ENCODE results near the gene TMEM151B. TPM values are rescaled to one million over a fixed set of nuclear protein-coding genes. Genes with fewer than 3 reads are reported as not detected.

The TMEM151B gene
- total and polyA plus RNA-seq, 2 donors, result 0.09 to 0.50 TPM

GRCh38 chr6:44272529-44272928 lies 2.3 kb downstream of the TMEM151B start:
- DNase-seq (ENCODE audit: low read depth in 6 of 9, low spot score in 9 of 9), result no peak
- H3K27ac ChIP-seq (ENCODE audit: low read depth in 1 of 2, low read length in 1 of 2), result no peak overlapping the region
- peaks cover 75 to 94% of the 10 kb centered on the region in 2 donors for H3K27me3 ChIP-seq (ENCODE audit: control insufficient read depth in 2 of 2, insufficient read depth in 1 of 2, low read length in 1 of 2)
- peaks cover 2 to 11% of the 10 kb centered on the region in 2 donors for H3K9me3 ChIP-seq (ENCODE audit: control insufficient read depth in 2 of 2, insufficient read depth in 1 of 2, low read length in 1 of 2)
- H3K36me3 ChIP-seq (ENCODE audit: control insufficient read depth in 2 of 2, insufficient read depth in 2 of 2, low read length in 1 of 2), result no peaks in the 10 kb centered on the region
- 94% methylated on average over 3 of the region's 3 CpGs for WGBS
- H3K4me3 ChIP-seq (ENCODE audit: low read length in 2 of 2), result no peak overlapping the region
- peaks cover 5 to 17% of the 10 kb centered on the region in 2 donors for H3K4me1 ChIP-seq (ENCODE audit: control insufficient read depth in 2 of 2, insufficient read depth in 2 of 2, low read length in 2 of 2)

DNA sequence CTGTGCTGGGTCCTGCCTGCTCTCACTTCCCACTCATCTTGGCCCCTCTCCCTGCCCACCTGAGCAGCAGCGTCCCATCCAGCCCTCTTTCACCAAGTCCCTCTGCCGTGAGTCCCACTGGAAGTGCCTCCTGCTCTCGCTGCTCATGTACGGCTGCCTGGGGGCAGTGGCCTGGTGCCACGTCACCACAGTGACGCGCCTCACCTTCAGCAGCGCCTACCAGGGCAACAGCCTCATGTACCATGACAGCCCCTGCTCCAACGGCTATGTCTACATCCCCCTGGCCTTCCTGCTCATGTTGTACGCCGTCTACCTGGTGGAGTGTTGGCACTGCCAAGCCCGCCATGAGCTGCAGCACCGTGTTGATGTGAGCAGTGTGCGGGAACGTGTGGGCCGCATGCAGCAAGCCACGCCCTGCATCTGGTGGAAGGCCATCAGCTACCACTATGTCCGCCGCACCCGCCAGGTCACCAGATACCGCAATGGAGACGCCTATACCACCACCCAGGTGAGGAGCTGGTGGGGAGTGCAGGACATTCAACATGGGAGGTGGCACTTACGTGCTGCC lies 2.8 kb downstream of the TMEM151B start:
- no peak for DNase-seq (ENCODE audit: low read depth in 6 of 9, low spot score in 9 of 9)
- 93% methylated on average over 23 of the region's 23 CpGs for WGBS

GRCh38 chr6:44273617-44274016 lies 3.4 kb downstream of the TMEM151B start:
- H3K27ac ChIP-seq (ENCODE audit: low read depth in 1 of 2, low read length in 1 of 2), result no peak overlapping the region
- peaks cover 5 to 8% of the 10 kb centered on the region in 2 donors for H3K4me1 ChIP-seq (ENCODE audit: control insufficient read depth in 2 of 2, insufficient read depth in 2 of 2, low read length in 2 of 2)
- H3K9me3 ChIP-seq (ENCODE audit: control insufficient read depth in 2 of 2, insufficient read depth in 1 of 2, low read length in 1 of 2), result peaks cover 2 to 11% of the 10 kb centered on the region in 2 donors
- H3K4me3 ChIP-seq (ENCODE audit: low read length in 2 of 2), result no peak overlapping the region
- H3K27me3 ChIP-seq (ENCODE audit: control insufficient read depth in 2 of 2, insufficient read depth in 1 of 2, low read length in 1 of 2), result peaks cover 70 to 98% of the 10 kb centered on the region in 2 donors
- DNase-seq (ENCODE audit: low read depth in 6 of 9, low spot score in 9 of 9), result no peak
- H3K36me3 ChIP-seq (ENCODE audit: control insufficient read depth in 2 of 2, insufficient read depth in 2 of 2, low read length in 1 of 2), result no peaks in the 10 kb centered on the region
- 89% methylated on average over 1 of the region's 1 CpG for WGBS

More for the DNA sequence above, 2.8 kb downstream of the TMEM151B start:
- Histone ChIP-seq H3K4me1 (ENCODE audit: control insufficient read depth in 2 of 2, insufficient read depth in 2 of 2, low read length in 2 of 2) (peaks cover 5 to 13% of the 10 kb centered on the region in 2 donors), H3K27ac (ENCODE audit: low read depth in 1 of 2, low read length in 1 of 2) (no peak overlapping the region), H3K36me3 (ENCODE audit: control insufficient read depth in 2 of 2, insufficient read depth in 2 of 2, low read length in 1 of 2) (no peaks in the 10 kb centered on the region), H3K4me3 (ENCODE audit: low read length in 2 of 2) (no peak overlapping the region), H3K9me3 (ENCODE audit: control insufficient read depth in 2 of 2, insufficient read depth in 1 of 2, low read length in 1 of 2) (peaks cover 2 to 11% of the 10 kb centered on the region in 2 donors), H3K27me3 (ENCODE audit: control insufficient read depth in 2 of 2, insufficient read depth in 1 of 2, low read length in 1 of 2) (peaks cover 75 to 98% of the 10 kb centered on the region in 2 donors)

- DNase-seq (ENCODE audit: low read depth in 6 of 9, low spot score in 9 of 9), result no peak
- WGBS, result 86% methylated on average over 59 of the region's 59 CpGs
- H3K27ac ChIP-seq (ENCODE audit: low read depth in 1 of 2, low read length in 1 of 2), result no peak overlapping the region
- peaks cover 53 to 98% of the 10 kb centered on the region in 2 donors for H3K27me3 ChIP-seq (ENCODE audit: control insufficient read depth in 2 of 2, insufficient read depth in 1 of 2, low read length in 1 of 2)
- H3K4me3 ChIP-seq (ENCODE audit: low read length in 2 of 2), result no peak overlapping the region
- H3K4me1 ChIP-seq (ENCODE audit: control insufficient read depth in 2 of 2, insufficient read depth in 2 of 2, low read length in 2 of 2), result peaks cover 5 to 8% of the 10 kb centered on the region in 2 donors
- peaks cover 2 to 11% of the 10 kb centered on the region in 2 donors for H3K9me3 ChIP-seq (ENCODE audit: control insufficient read depth in 2 of 2, insufficient read depth in 1 of 2, low read length in 1 of 2)
- H3K36me3 ChIP-seq (ENCODE audit: control insufficient read depth in 2 of 2, insufficient read depth in 2 of 2, low read length in 1 of 2), result no peaks in the 10 kb centered on the region
These were observed 5.1 kb downstream of the TMEM151B start for GRCh38 chr6:44275271-44275748.

DNA sequence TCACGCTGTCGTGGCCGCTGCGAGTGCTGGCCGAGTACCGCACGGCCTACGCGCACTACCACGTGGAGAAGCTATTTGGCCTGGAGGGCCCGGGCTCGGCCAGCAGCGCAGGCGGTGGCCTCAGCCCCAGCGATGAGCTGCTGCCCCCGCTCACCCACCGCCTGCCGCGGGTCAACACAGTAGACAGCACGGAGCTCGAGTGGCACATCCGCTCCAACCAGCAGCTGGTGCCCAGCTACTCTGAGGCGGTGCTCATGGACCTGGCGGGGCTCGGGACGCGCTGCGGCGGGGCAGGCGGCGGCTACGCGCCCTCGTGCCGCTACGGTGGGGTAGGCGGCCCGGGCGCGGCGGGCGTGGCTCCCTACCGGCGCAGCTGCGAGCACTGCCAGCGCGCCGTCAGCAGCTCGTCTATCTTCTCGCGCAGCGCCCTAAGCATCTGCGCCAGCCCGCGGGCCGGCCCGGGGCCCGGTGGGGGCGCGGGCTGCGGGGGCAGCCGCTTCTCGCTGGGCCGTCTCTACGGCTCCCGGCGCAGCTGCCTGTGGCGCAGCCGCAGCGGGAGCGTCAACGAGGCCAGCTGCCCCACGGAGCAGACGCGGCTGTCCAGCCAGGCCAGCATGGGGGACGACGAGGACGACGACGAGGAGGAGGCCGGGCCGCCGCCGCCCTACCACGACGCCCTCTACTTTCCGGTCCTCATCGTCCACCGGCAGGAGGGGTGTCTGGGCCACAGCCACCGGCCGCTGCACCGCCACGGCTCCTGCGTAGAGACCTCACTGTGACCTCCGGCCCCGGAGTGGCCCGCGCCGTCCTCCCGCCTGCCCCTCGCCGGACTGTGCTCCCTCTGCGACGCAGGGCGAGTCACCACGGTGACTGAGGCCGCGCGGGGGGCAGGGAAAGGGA lies 5.7 kb downstream of the TMEM151B start:
- WGBS, result 17% methylated on average over 109 of the region's 109 CpGs
- Histone ChIP-seq H3K4me1 (ENCODE audit: control insufficient read depth in 2 of 2, insufficient read depth in 2 of 2, low read length in 2 of 2) (peaks cover 5 to 8% of the 10 kb centered on the region in 2 donors), H3K27me3 (ENCODE audit: control insufficient read depth in 2 of 2, insufficient read depth in 1 of 2, low read length in 1 of 2) (peaks cover 46 to 99% of the 10 kb centered on the region in 2 donors), H3K36me3 (ENCODE audit: control insufficient read depth in 2 of 2, insufficient read depth in 2 of 2, low read length in 1 of 2) (no peaks in the 10 kb centered on the region), H3K9me3 (ENCODE audit: control insufficient read depth in 2 of 2, insufficient read depth in 1 of 2, low read length in 1 of 2) (peaks cover 2 to 11% of the 10 kb centered on the region in 2 donors), H3K4me3 (ENCODE audit: low read length in 2 of 2) (peak overlapping the region in 1 of 2 donors; percentile 13), H3K27ac (ENCODE audit: low read depth in 1 of 2, low read length in 1 of 2) (no peak overlapping the region)
- peak in 1 of 9 donors; percentile 42 for DNase-seq (ENCODE audit: low read depth in 6 of 9, low spot score in 9 of 9)

DNA sequence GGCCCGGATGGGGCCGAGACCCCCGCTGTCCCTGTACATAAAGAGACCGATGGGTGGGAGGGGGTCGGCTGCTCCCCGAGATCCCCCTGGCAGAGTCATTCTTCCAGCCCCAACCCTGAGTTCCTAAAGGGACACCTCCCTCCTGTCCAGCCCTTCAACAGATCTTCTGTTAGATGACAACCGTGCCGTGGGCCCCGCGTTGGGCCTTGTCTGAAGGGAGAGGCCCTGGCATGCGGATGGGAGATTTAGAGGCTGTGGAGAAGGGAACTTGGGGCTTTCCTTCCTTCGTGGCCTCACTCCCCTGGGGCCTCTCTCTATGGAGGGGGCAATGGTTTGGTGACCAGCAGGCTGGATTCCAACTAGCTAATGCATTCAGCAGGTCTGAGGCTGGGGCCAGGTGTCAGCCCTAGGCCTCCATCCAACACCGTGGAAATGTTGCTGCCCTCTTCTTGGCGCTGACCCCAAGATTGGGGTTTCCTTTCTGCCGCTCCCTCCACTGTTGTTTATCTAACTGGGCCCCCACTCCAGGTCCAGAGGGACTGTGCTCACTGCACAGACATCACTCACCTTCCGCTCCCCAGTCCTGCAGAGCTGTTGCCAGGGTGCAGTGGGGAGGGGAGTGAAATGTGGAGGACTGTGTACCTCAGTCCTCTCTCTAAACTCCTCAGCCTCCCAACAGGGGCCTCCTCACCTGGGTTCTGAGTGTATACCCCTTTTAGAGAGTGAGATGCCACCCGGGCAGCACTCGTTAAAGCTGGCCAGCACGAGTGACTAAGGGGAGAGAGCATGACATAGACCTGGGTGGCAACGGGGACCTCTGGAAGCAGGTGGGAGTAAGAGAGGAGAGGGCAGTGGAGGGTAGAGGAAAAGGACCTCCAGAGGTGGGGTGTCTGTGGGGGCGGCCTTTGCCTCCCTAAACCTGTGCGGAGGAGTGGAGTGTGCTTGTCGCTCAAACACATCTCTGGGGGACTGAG lies 6.7 kb downstream of the TMEM151B start:
- no peak for DNase-seq (ENCODE audit: low read depth in 6 of 9, low spot score in 9 of 9)
- no peak overlapping the region for H3K4me3 ChIP-seq (ENCODE audit: low read length in 2 of 2)
- H3K9me3 ChIP-seq (ENCODE audit: control insufficient read depth in 2 of 2, insufficient read depth in 1 of 2, low read length in 1 of 2), result peaks cover 2 to 7% of the 10 kb centered on the region in 2 donors
- H3K27ac ChIP-seq (ENCODE audit: low read depth in 1 of 2, low read length in 1 of 2), result no peak overlapping the region
- H3K4me1 ChIP-seq (ENCODE audit: control insufficient read depth in 2 of 2, insufficient read depth in 2 of 2, low read length in 2 of 2), result peaks cover 4 to 5% of the 10 kb centered on the region in 2 donors
- no peaks in the 10 kb centered on the region for H3K36me3 ChIP-seq (ENCODE audit: control insufficient read depth in 2 of 2, insufficient read depth in 2 of 2, low read length in 1 of 2)
- 84% methylated on average over 23 of the region's 23 CpGs for WGBS
- peaks cover 36 to 94% of the 10 kb centered on the region in 2 donors for H3K27me3 ChIP-seq (ENCODE audit: control insufficient read depth in 2 of 2, insufficient read depth in 1 of 2, low read length in 1 of 2)

- 89% methylated on average over 7 of the region's 7 CpGs for WGBS
- Histone ChIP-seq H3K27ac (ENCODE audit: low read depth in 1 of 2, low read length in 1 of 2) (no peak overlapping the region), H3K36me3 (ENCODE audit: control insufficient read depth in 2 of 2, insufficient read depth in 2 of 2, low read length in 1 of 2) (no peaks in the 10 kb centered on the region), H3K4me3 (ENCODE audit: low read length in 2 of 2) (no peak overlapping the region), H3K4me1 (ENCODE audit: control insufficient read depth in 2 of 2, insufficient read depth in 2 of 2, low read length in 2 of 2) (peaks cover 4 to 5% of the 10 kb centered on the region in 2 donors), H3K9me3 (ENCODE audit: control insufficient read depth in 2 of 2, insufficient read depth in 1 of 2, low read length in 1 of 2) (peaks cover 2 to 7% of the 10 kb centered on the region in 2 donors), H3K27me3 (ENCODE audit: control insufficient read depth in 2 of 2, insufficient read depth in 1 of 2, low read length in 1 of 2) (peaks cover 30 to 91% of the 10 kb centered on the region in 2 donors)
- DNase-seq (ENCODE audit: low read depth in 6 of 9, low spot score in 9 of 9), result no peak
These were observed 7.5 kb downstream of the TMEM151B start for GRCh38 chr6:44277763-44278162.

- Histone ChIP-seq H3K27ac (ENCODE audit: low read depth in 1 of 2, low read length in 1 of 2) (no peak overlapping the region), H3K27me3 (ENCODE audit: control insufficient read depth in 2 of 2, insufficient read depth in 1 of 2, low read length in 1 of 2) (peaks cover 25 to 89% of the 10 kb centered on the region in 2 donors), H3K4me1 (ENCODE audit: control insufficient read depth in 2 of 2, insufficient read depth in 2 of 2, low read length in 2 of 2) (peaks cover 4 to 5% of the 10 kb centered on the region in 2 donors), H3K36me3 (ENCODE audit: control insufficient read depth in 2 of 2, insufficient read depth in 2 of 2, low read length in 1 of 2) (no peaks in the 10 kb centered on the region), H3K9me3 (ENCODE audit: control insufficient read depth in 2 of 2, insufficient read depth in 1 of 2, low read length in 1 of 2) (peaks cover 2 to 7% of the 10 kb centered on the region in 2 donors), H3K4me3 (ENCODE audit: low read length in 2 of 2) (no peak overlapping the region)
- DNase-seq (ENCODE audit: low read depth in 6 of 9, low spot score in 9 of 9), result no peak
- WGBS, result 88% methylated on average over 3 of the region's 3 CpGs
These were observed 8.1 kb downstream of the TMEM151B start for GRCh38 chr6:44278315-44278714.
